ENCODE measurements around the gene FCRL6.
A peak's percentile ranks its signal among the peaks of the same experiment; 100 is the strongest.

Gene FCRL6

GRCh38 chr1:159799446-159799985 lies 2.6 kb upstream of the FCRL6 start:
- TF ChIP-seq CTCF (IDR thresholded peaks at IDR 0.05; ENCODE audit: insufficient read depth, low read length, poor library complexity, severe bottlenecking), result no peak
- H3K27me3 ChIP-seq (replicated peaks; ENCODE audit: control insufficient read depth, insufficient read depth, low read length), result no peaks in the 10 kb centered on the region; the same call in none of the 2 replicates
- no peaks in the 10 kb centered on the region for H3K36me3 ChIP-seq (ENCODE audit: control insufficient read depth, insufficient read depth, low read length)
- no peak for DNase-seq (ENCODE audit: extremely low read depth, insufficient read length)
- H3K4me3 ChIP-seq (replicated peaks; ENCODE audit: low read depth, low read length), result no peak overlapping the region

GRCh38 chr1:159800177-159800930 lies 1.8 kb upstream of the FCRL6 start:
- Histone ChIP-seq H3K4me3 (replicated peaks; ENCODE audit: low read depth, low read length) (no peak overlapping the region), H3K27me3 (replicated peaks; ENCODE audit: control insufficient read depth, insufficient read depth, low read length) (no peaks in the 10 kb centered on the region; the same call in none of the 2 replicates), H3K36me3 (ENCODE audit: control insufficient read depth, insufficient read depth, low read length) (no peaks in the 10 kb centered on the region)
- peak; percentile 36 for DNase-seq (ENCODE audit: extremely low read depth, insufficient read length)
- TF ChIP-seq CTCF (IDR thresholded peaks at IDR 0.05; ENCODE audit: insufficient read depth, low read length, poor library complexity, severe bottlenecking), result no peak

GRCh38 chr1:159803956-159804689 lies 2.0 kb downstream of the FCRL6 start:
- no peaks in the 10 kb centered on the region for H3K36me3 ChIP-seq (ENCODE audit: control insufficient read depth, insufficient read depth, low read length)
- no peak for DNase-seq (ENCODE audit: extremely low read depth, insufficient read length)
- H3K4me3 ChIP-seq (replicated peaks; ENCODE audit: low read depth, low read length), result no peak overlapping the region
- no peak for TF ChIP-seq CTCF (IDR thresholded peaks at IDR 0.05; ENCODE audit: insufficient read depth, low read length, poor library complexity, severe bottlenecking)
- H3K27me3 ChIP-seq (replicated peaks; ENCODE audit: control insufficient read depth, insufficient read depth, low read length), result peaks cover 2% of the 10 kb centered on the region

GRCh38 chr1:159804924-159805323 lies 2.8 kb downstream of the FCRL6 start:
- H3K4me3 ChIP-seq (replicated peaks; ENCODE audit: low read depth, low read length), result no peak overlapping the region
- no peak for DNase-seq (ENCODE audit: extremely low read depth, insufficient read length)
- H3K36me3 ChIP-seq (ENCODE audit: control insufficient read depth, insufficient read depth, low read length), result no peaks in the 10 kb centered on the region
- no peak for TF ChIP-seq CTCF (IDR thresholded peaks at IDR 0.05; ENCODE audit: insufficient read depth, low read length, poor library complexity, severe bottlenecking)
- H3K27me3 ChIP-seq (replicated peaks; ENCODE audit: control insufficient read depth, insufficient read depth, low read length), result peaks cover 2% of the 10 kb centered on the region

- no peak for TF ChIP-seq CTCF (IDR thresholded peaks at IDR 0.05; ENCODE audit: insufficient read depth, low read length, poor library complexity, severe bottlenecking)
- H3K4me3 ChIP-seq (replicated peaks; ENCODE audit: low read depth, low read length), result no peak overlapping the region
- H3K27me3 ChIP-seq (replicated peaks; ENCODE audit: control insufficient read depth, insufficient read depth, low read length), result no peaks in the 10 kb centered on the region; the same call in 1 of the 2 replicates
- no peaks in the 10 kb centered on the region for H3K36me3 ChIP-seq (ENCODE audit: control insufficient read depth, insufficient read depth, low read length)
- no peak for DNase-seq (ENCODE audit: extremely low read depth, insufficient read length)
Measured at GRCh38 chr1:159815926-159816325, 13.8 kb downstream of the FCRL6 start.

Measured in GM06990 (cell line).